Tongue (tissue), 2 donors: ENCODE results near the gene RPL12. TPM values are rescaled to one million over a fixed set of nuclear protein-coding genes. Genes with fewer than 3 reads are reported as not detected.

Source experiments
- DNase-seq: peaks from one replicate; pipeline ENCODE4 v3.0.0-alpha.2; 2015
- total RNA-seq: library from RNA; depleted of rRNA; stranded (reverse); fragments of >200 nt; gene quantifications from one replicate; pipeline ENCODE4 v1.2.3, GENCODE V29; 2014

RPL12 gene
- total RNA-seq, 1 donor from 2014 or later, result 875 TPM

- DNase-seq, result no peak
Observed at GRCh38 chr9:127438394-127438793, 12.8 kb downstream of the RPL12 start.

- no peak for DNase-seq
Observed at GRCh38 chr9:127437497-127438264, 13.5 kb downstream of the RPL12 start.

- no peak for DNase-seq
Observed at GRCh38 chr9:127430415-127430814, 20.8 kb downstream of the RPL12 start.

- DNase-seq, result no peak
Observed at GRCh38 chr9:127428348-127428747, 22.9 kb downstream of the RPL12 start.

GRCh38 chr9:127426756-127427155 is 24.4 kb downstream of the RPL12 start:
- DNase-seq, result no peak

- no peak for DNase-seq
Observed at GRCh38 chr9:127424676-127424999, 26.6 kb downstream of the RPL12 start.

- DNase-seq, result peak; percentile 96
Observed at GRCh38 chr9:127423934-127424675, 27.1 kb downstream of the RPL12 start, which contains the start of gene ZNF79. ZNF79 (plus strand) TSS chr9:127424382; CDS start chr9:127424788, 406 bp downstream.

- DNase-seq, result no peak
Observed at GRCh38 chr9:127423476-127423933, 27.7 kb downstream of the RPL12 start.

- no peak for DNase-seq
Observed at GRCh38 chr9:127422787-127423186, 28.4 kb downstream of the RPL12 start.

- DNase-seq, result no peak
Observed at GRCh38 chr9:127422133-127422782, 28.9 kb downstream of the RPL12 start.

- no peak for DNase-seq
Observed at GRCh38 chr9:127421057-127421456, 30.1 kb downstream of the RPL12 start.

- no peak for DNase-seq
Observed at GRCh38 chr9:127419348-127419747, 31.9 kb downstream of the RPL12 start.

- no peak for DNase-seq
Observed at GRCh38 chr9:127418037-127418471, 33.2 kb downstream of the RPL12 start.

GRCh38 chr9:127417131-127418036 is 33.8 kb downstream of the RPL12 start:
- peak; percentile 64 for DNase-seq

- DNase-seq, result no peak
Observed at GRCh38 chr9:127415657-127416056, 35.5 kb downstream of the RPL12 start.

GRCh38 chr9:127415141-127415540 is 36.1 kb downstream of the RPL12 start:
- no peak for DNase-seq

- DNase-seq, result no peak
Observed at GRCh38 chr9:127411122-127411521, 40.1 kb downstream of the RPL12 start.

GRCh38 chr9:127407492-127407843 is 43.7 kb downstream of the RPL12 start:
- no peak for DNase-seq

GRCh38 chr9:127406799-127407491 is 44.3 kb downstream of the RPL12 start:
- no peak for DNase-seq

GRCh38 chr9:127405344-127406125 is 45.7 kb downstream of the RPL12 start:
- no peak for DNase-seq

GRCh38 chr9:127404631-127405030 is 46.6 kb downstream of the RPL12 start:
- no peak for DNase-seq
